GM19328 (cell line): ENCODE measurements around the gene CCDC47.

Source experiments
- ATAC-seq: cut with Tn5 transposase; IDR thresholded peaks from one replicate; pipeline ENCODE4 v1.9.1; 2021; ENCODE audit warnings: mild to moderate bottlenecking, moderate library complexity; ENCODE audit not compliant: unreplicated experiment

The CCDC47 gene

GRCh38 chr17:63699638-63700527 lies 73.5 kb downstream of the CCDC47 start, which contains the start of gene LIMD2:
Gene LIMD2 (minus strand): TSS chr17:63700125. CDS start chr17:63699298, 827 bp downstream.
- no peak for ATAC-seq

- no peak for ATAC-seq
Observed at GRCh38 chr17:63698886-63699637, 74.3 kb downstream of the CCDC47 start.

- no peak for ATAC-seq
Observed at GRCh38 chr17:63698381-63698885, 75.0 kb downstream of the CCDC47 start.

DNA sequence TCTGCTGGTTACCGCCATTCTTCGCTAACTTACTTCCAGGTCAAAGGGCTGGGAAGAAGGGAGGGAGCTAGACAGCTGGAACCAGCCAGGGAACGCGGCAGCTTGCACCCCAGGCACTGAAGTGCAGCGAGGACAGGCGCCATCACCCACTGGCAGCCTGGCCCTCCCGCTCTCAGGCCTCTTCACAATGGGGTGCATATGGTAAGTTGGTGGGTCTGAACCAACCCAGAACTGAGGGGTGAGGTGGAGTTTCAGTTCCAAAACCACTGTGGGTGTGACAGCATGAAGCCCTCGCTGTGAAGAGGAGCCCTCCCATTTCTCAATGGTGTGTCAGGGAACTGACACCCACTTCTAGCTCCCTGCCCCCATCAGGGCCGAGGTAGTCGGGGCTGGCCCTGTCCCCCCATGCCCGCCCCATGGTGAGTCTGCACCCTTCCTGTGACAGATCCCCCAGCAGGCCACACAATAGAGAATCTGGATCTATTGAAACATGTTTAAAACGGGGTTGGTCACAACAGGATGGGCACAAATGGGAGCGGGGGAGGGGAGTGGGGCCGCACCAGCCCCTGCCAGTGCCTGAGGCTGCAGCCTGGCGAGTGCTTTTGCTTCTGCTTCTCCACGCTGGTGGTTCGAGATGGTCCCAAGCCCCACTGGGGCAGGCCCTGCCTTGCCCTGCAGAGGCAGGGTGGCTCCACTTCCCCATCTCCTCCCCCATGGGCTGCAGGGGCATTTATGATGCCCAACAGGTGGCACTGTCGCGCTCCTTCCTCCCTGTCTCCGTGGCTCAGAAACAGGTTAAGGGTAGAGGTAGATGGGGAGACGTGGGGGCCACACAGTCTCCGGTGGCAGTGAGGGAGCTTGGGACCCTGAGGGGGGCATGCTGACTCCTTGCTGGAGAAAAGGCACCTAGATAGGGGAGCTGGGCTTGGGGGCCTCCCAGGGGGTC lies 75.8 kb downstream of the CCDC47 start:
- ATAC-seq: no peak

DNA sequence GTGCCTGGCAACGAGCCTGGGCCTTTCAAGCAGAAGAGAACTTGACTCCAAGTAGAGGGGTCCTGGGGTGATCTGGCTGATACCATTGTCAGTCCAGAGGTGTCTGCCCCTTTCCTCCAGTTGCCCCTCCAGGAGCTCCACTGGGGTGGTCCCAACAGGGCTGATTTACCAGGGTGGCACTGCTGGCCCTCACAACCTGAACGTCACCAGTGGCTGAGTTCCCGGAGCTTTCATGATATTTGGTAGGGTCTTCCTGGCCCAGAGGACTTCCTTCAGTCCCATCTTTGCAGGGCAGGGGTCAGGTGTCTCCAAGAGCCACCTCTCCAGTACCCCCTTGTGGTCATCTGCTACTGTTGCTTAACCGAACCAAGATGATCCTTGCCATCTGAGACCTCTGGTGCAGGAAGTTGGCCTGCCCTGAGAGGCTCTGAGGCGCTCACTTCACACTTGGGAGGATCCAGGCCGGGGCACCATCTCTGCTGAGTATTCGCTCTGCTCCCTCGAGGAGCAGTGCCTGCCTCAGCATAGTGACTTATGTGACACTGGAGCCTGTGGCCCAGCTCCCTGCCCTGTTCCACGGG lies 76.9 kb downstream of the CCDC47 start:
- ATAC-seq: no peak

- ATAC-seq: no peak
Observed at GRCh38 chr17:63695889-63696288, 77.5 kb downstream of the CCDC47 start.
